ENCODE results near the gene DNAJC27. TPM values are rescaled to one million over a fixed set of nuclear protein-coding genes. Genes with fewer than 3 reads are reported as not detected.
A peak's percentile ranks its signal among the peaks of the same experiment; 100 is the strongest.
"Not testable (repeated sequence)": the region's sequence is repeated elsewhere in the genome, so short reads cannot be mapped to it uniquely, and the experiment has no call there.

DNAJC27 gene
- 5.9 TPM for total RNA-seq

GRCh38 chr2:24971536-24972314 lies at the start of gene DNAJC27:
Gene DNAJC27, minus strand, starts transcription at chr2:24971955. Its CDS starts 51 bp downstream, at chr2:24971904.
- peak; percentile 96 to 98 (median 98) for DNase-seq (ENCODE audit: low read depth in 2 of 3, low spot score in 2 of 3)

- no peak for DNase-seq (ENCODE audit: low read depth in 2 of 3, low spot score in 2 of 3)
Measured at GRCh38 chr2:25018681-25019080, 46.9 kb upstream of the DNAJC27 start.

GRCh38 chr2:25014631-25015030 lies 42.9 kb upstream of the DNAJC27 start:
- no peak for DNase-seq (ENCODE audit: low read depth in 2 of 3, low spot score in 2 of 3)

GRCh38 chr2:25011342-25011741 lies 39.6 kb upstream of the DNAJC27 start:
- DNase-seq (ENCODE audit: low read depth in 2 of 3, low spot score in 2 of 3), result not testable (repeated sequence)

GRCh38 chr2:25009954-25010353 lies 38.2 kb upstream of the DNAJC27 start:
- DNase-seq (ENCODE audit: low read depth in 2 of 3, low spot score in 2 of 3), result peak in 1 of 3 donors; percentile 45

GRCh38 chr2:25002066-25002465 lies 30.3 kb upstream of the DNAJC27 start:
- no peak for DNase-seq (ENCODE audit: low read depth in 2 of 3, low spot score in 2 of 3)

- no peak for DNase-seq (ENCODE audit: low read depth in 2 of 3, low spot score in 2 of 3)
Measured at GRCh38 chr2:25001325-25001637, 29.5 kb upstream of the DNAJC27 start.

GRCh38 chr2:25000503-25001324 lies 29.0 kb upstream of the DNAJC27 start:
- DNase-seq (ENCODE audit: low read depth in 2 of 3, low spot score in 2 of 3), result no peak

- DNase-seq (ENCODE audit: low read depth in 2 of 3, low spot score in 2 of 3), result no peak
Measured at GRCh38 chr2:25000036-25000435, 28.3 kb upstream of the DNAJC27 start.

- not testable (repeated sequence) for DNase-seq (ENCODE audit: low read depth in 2 of 3, low spot score in 2 of 3)
Measured at GRCh38 chr2:24999097-24999496, 27.3 kb upstream of the DNAJC27 start.

GRCh38 chr2:24994146-24994724 lies 22.5 kb upstream of the DNAJC27 start:
- DNase-seq (ENCODE audit: low read depth in 2 of 3, low spot score in 2 of 3), result no peak

GRCh38 chr2:24993406-24994145 lies 21.8 kb upstream of the DNAJC27 start:
- no peak for DNase-seq (ENCODE audit: low read depth in 2 of 3, low spot score in 2 of 3)

- DNase-seq (ENCODE audit: low read depth in 2 of 3, low spot score in 2 of 3), result peak in 1 of 3 donors; percentile 15
Measured at GRCh38 chr2:24986372-24986771, 14.6 kb upstream of the DNAJC27 start.

GRCh38 chr2:24985511-24985910 lies 13.8 kb upstream of the DNAJC27 start:
- no peak for DNase-seq (ENCODE audit: low read depth in 2 of 3, low spot score in 2 of 3)

GRCh38 chr2:24984912-24985311 lies 13.2 kb upstream of the DNAJC27 start:
- peak in 2 of 3 donors; percentile 73 to 90 for DNase-seq (ENCODE audit: low read depth in 2 of 3, low spot score in 2 of 3)

GRCh38 chr2:24981411-24982136 lies 9.8 kb upstream of the DNAJC27 start:
- no peak for DNase-seq (ENCODE audit: low read depth in 2 of 3, low spot score in 2 of 3)

- DNase-seq (ENCODE audit: low read depth in 2 of 3, low spot score in 2 of 3), result no peak
Measured at GRCh38 chr2:24978661-24979060, 6.9 kb upstream of the DNAJC27 start.

GRCh38 chr2:24977631-24978030 lies 5.9 kb upstream of the DNAJC27 start:
- DNase-seq (ENCODE audit: low read depth in 2 of 3, low spot score in 2 of 3), result no peak

GRCh38 chr2:24973812-24974211 lies 2.1 kb upstream of the DNAJC27 start:
- no peak for DNase-seq (ENCODE audit: low read depth in 2 of 3, low spot score in 2 of 3)

GRCh38 chr2:24972315-24972961 lies 683 bp upstream of the DNAJC27 start:
- peak; percentile 35 to 51 (median 40) for DNase-seq (ENCODE audit: low read depth in 2 of 3, low spot score in 2 of 3)
